Glutamatergic neuron (in vitro differentiated cells): ENCODE results near the gene DLG2. TPM values are rescaled to one million over a fixed set of nuclear protein-coding genes. Genes with fewer than 3 reads are reported as not detected.

ENCODE experiments used
- DNase-seq: peaks from one replicate; pipeline ENCODE4 v3.0.0; 2022
- H3K27ac Mint-ChIP-seq: one replicate; pipeline ENCODE4 v1.8.0; 2020; ENCODE audit warnings: mild to moderate bottlenecking, mixed read lengths, inconsistent platforms; ENCODE audit not compliant: unreplicated experiment
- H3K27me3 Mint-ChIP-seq: one replicate; pipeline ENCODE4 v1.8.0; 2020; ENCODE audit warnings: mild to moderate bottlenecking, moderate library complexity, mixed read lengths, inconsistent platforms; ENCODE audit not compliant: unreplicated experiment
- H3K36me3 Mint-ChIP-seq: one replicate; pipeline ENCODE4 v1.8.0; 2020; ENCODE audit warnings: mild to moderate bottlenecking, mixed read lengths, inconsistent platforms; ENCODE audit not compliant: unreplicated experiment
- H3K4me1 Mint-ChIP-seq: one replicate; pipeline ENCODE4 v1.8.0; 2020; ENCODE audit warnings: mild to moderate bottlenecking, low read depth, mixed read lengths, inconsistent platforms; ENCODE audit not compliant: unreplicated experiment
- H3K4me3 Mint-ChIP-seq: one replicate; pipeline ENCODE4 v1.8.0; 2020; ENCODE audit warnings: mild to moderate bottlenecking, mixed read lengths, inconsistent platforms; ENCODE audit not compliant: unreplicated experiment
- H3K9me3 Mint-ChIP-seq: one replicate; pipeline ENCODE4 v1.8.0; 2020; ENCODE audit warnings: mild to moderate bottlenecking, moderate library complexity, mixed read lengths, inconsistent platforms; ENCODE audit not compliant: unreplicated experiment
- CTCF ChIP-seq: fragments of 200-600 bp; sonication (generic); IDR thresholded peaks from one replicate; pipeline ENCODE4 v1.5.0; 2021; ENCODE audit not compliant: partially characterized antibody, unreplicated experiment
- total RNA-seq: library from RNA; stranded (reverse); fragmentation: NEBNext Ultra II Directional; extraction: Animal tissue kit (Norgen Biotek cat#: 25700); gene quantifications from one replicate; pipeline ENCODE4 v1.2.1, GENCODE V29; 2021; ENCODE audit not compliant: unreplicated experiment

The DLG2 gene
- total RNA-seq, 1 donor from 2014 or later, result 2.9 TPM

DNA sequence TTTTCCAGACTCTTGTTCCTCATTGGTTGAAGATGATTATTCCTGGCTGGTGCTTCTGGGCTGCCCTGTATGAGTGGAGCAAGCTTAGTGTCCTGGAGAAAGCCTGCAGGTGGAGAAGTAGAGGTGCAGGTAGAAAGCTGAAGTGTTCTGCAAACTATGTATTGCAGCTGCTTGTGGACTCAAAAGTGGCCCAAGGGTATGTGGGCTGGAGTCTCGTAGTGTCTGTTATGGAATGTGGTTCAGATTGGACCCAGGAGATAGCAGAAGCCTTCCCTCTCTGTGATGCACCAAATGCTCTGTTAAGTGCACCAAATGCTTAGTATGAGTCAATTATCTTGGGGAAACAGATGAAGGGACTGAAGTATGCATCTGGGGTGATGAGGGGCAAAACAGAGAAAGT is 2218.2 kb downstream of the DLG2 start:
- H3K36me3 Mint-ChIP-seq, result no peaks in the 10 kb centered on the region
- no peaks in the 10 kb centered on the region for H3K27me3 Mint-ChIP-seq
- no peaks in the 10 kb centered on the region for H3K9me3 Mint-ChIP-seq
- DNase-seq, result no peak
- TF ChIP-seq CTCF, result no peak
- H3K4me1 Mint-ChIP-seq, result peaks cover 1% of the 10 kb centered on the region
- H3K27ac Mint-ChIP-seq, result no peak overlapping the region
- H3K4me3 Mint-ChIP-seq, result no peak overlapping the region

Other genes with a start within 250 kb of the DLG2 start
- 27.3 TPM for gene TMEM126B, start 1.2 kb upstream of the DLG2 start, total RNA-seq
- gene TMEM126A, start 20.6 kb upstream of the DLG2 start, total RNA-seq, result 19.9 TPM
- gene CREBZF, start 37.8 kb upstream of the DLG2 start, total RNA-seq, result 44.0 TPM
- not detected for gene CCDC89, start 58.9 kb upstream of the DLG2 start, total RNA-seq
- gene SYTL2, start 183.8 kb upstream of the DLG2 start, total RNA-seq, result 4.0 TPM
- gene CCDC83, start 228.0 kb upstream of the DLG2 start, total RNA-seq, result not detected